ENCODE measurements around the gene BTBD9.

Gene BTBD9

DNA sequence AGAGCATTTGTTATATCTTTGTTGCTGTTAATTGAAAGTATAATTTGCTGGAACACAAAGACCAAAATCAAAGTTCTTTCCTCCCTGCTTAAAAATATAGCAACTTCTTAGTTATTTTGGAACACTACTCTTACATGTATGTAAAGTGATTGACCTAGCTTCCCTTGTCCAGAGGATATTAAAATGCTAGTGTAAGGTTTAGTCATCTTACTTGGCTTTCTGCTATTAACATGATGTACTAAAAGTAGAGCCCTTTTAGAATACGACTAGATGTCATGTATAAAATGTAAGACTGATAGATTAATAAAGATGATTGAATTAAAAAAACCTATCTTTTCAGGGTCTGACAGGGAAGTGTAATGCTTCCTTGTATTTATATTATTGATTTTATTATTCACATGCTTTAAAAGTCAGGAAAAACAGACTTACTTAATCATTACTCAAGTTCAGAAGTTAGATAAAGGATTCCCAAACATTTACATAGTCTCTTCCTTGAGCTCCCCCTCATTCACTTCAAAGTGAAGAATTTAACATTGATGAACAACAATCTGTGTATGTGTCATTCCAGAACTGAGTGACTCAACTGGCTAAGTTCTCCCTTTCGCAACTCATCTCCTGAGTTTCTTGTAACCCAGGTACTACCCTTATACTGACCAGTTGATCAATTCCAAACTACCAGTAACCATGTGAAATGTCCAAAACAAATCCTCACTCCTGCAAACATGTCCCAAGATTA, 50.9 kb downstream of the BTBD9 start:
- H3K4me3 ChIP-seq (ENCODE audit: low read length), result no peak overlapping the region
- DNase-seq (ENCODE audit: low read depth), result no peak
- TF ChIP-seq, protein P1, sequence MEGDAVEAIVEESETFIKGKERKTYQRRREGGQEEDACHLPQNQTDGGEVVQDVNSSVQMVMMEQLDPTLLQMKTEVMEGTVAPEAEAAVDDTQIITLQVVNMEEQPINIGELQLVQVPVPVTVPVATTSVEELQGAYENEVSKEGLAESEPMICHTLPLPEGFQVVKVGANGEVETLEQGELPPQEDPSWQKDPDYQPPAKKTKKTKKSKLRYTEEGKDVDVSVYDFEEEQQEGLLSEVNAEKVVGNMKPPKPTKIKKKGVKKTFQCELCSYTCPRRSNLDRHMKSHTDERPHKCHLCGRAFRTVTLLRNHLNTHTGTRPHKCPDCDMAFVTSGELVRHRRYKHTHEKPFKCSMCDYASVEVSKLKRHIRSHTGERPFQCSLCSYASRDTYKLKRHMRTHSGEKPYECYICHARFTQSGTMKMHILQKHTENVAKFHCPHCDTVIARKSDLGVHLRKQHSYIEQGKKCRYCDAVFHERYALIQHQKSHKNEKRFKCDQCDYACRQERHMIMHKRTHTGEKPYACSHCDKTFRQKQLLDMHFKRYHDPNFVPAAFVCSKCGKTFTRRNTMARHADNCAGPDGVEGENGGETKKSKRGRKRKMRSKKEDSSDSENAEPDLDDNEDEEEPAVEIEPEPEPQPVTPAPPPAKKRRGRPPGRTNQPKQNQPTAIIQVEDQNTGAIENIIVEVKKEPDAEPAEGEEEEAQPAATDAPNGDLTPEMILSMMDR (conservative IDR thresholded peaks at IDR 0.05; ENCODE audit: low read depth, low read length), result no peak

DNA sequence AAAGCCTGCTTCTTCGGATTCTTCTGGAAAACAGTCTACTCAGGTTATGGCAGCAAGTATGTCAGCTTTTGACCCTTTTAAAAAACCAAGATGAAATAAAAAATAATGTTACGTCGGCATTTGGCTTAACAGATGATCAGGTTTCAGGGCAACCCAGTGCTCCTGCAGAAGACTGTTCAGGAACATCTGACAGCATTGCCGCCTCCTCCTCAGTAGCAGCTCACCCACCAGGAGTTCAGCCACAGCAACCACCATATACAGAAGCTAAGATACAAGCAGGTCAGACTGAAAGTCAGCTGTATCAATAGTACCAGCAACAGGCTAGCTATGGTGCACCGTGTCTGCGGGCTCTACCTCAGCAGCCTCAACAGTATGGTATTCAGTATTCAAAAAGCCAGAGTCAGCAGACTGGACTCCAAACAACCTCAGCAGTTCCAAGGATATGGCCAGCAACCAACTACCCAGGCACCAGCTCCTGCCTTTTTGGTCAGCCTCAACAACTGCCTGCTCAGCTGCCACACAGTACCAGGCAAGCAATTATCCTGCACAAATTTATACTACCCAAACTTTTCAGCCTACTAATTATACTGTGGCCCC, 51.9 kb downstream of the BTBD9 start:
- H3K4me3 ChIP-seq (ENCODE audit: low read length), result no peak overlapping the region
- TF ChIP-seq, protein P1 (conservative IDR thresholded peaks at IDR 0.05; ENCODE audit: low read depth, low read length), result no peak
- no peak for DNase-seq (ENCODE audit: low read depth)

DNA sequence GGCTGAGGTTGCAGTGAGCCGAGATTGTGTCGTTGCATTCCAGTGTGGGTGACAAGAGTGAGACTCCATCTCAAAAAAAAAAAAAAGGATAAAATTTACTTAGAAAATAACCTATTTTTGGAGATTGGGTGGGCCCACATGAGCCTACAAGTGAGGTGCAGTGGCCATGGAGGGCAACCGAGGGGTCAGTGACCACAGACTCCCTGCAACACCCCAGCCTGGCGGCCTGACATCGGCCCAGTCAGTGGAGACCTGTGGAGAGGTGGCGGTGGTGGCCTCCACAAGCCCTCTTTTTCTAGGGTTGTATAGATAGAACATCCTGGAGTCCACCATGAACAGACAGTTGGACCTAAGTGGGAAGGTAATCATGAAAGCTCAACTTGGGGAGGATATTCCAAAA, 52.7 kb downstream of the BTBD9 start:
- DNase-seq (ENCODE audit: low read depth), result no peak
- TF ChIP-seq, protein P1 (conservative IDR thresholded peaks at IDR 0.05; ENCODE audit: low read depth, low read length), result no peak
- H3K4me3 ChIP-seq (ENCODE audit: low read length), result no peak overlapping the region

DNA sequence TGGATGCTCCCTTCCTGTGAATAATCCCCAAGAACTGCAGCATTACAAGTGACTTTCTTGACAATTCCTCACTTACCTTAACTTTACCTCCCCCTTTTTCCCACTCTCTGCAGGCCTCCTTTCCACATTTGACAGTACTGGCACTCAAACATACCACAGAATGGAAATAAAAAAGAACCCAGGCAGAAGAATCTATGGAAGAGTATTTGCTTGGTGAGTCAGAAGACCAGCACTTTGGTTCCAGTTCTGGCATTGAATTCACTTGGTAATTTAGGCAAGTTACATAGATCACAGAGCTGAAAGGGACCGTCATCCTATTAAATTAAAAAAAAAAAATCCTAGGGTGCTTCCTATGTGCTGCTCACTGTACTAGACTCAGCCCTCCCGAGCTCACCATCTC, 55.0 kb downstream of the BTBD9 start:
- TF ChIP-seq, protein P1 (conservative IDR thresholded peaks at IDR 0.05; ENCODE audit: low read depth, low read length), result no peak
- DNase-seq (ENCODE audit: low read depth), result no peak
- no peak overlapping the region for H3K4me3 ChIP-seq (ENCODE audit: low read length)

DNA sequence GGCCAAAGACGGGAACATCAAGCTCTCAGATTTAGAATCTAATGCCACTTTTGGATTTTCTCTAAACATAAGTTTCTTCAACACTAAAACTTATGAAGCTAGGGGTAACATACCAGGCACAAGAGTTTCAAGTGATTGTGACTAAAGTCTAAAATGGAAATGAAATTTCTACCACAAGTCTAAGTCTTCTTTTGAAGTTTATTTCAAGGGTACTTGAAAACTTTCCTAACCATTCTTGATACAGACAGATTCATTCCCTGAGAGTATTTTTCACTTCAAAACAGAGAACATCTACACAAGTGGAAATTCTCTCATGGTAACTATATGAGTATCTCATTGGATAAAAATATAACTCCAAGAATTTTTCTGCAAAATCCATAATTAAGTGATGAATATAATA, 56.2 kb downstream of the BTBD9 start:
- DNase-seq (ENCODE audit: low read depth), result no peak
- TF ChIP-seq, protein P1 (conservative IDR thresholded peaks at IDR 0.05; ENCODE audit: low read depth, low read length), result no peak

DNA sequence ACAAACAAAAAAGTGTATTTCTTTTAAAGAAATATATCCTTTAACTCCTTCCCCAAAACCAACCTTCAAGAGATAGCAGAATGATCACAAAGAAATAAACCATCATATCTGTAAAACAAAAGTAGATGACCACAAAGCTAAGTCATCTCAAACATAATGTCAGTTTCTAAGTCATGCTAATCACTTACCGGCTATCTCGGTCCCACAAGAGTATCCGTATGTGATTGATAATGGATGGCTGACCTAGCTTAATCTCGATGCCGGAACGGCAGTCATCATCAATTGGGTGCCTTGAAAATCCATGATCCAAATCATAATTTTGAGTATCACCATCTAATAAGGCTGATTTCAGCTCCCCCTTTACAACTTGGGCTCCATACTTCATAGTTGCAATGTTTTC, 59.7 kb downstream of the BTBD9 start:
- TF ChIP-seq, protein P1 (conservative IDR thresholded peaks at IDR 0.05; ENCODE audit: low read depth, low read length), result no peak
- DNase-seq (ENCODE audit: low read depth), result no peak

More for the DNA sequence above, 56.2 kb downstream of the BTBD9 start:
- no peak overlapping the region for H3K4me3 ChIP-seq (ENCODE audit: low read length)

More for the DNA sequence above, 59.7 kb downstream of the BTBD9 start:
- no peak overlapping the region for H3K4me3 ChIP-seq (ENCODE audit: low read length)

Data from retinal pigment epithelial cell (primary cell).